ENCODE results near the gene TEAD1.
"Not testable (repeated sequence)": the region's sequence is repeated elsewhere in the genome, so short reads cannot be mapped to it uniquely, and the experiment has no call there.

TEAD1 gene

GRCh38 chr11:12871241-12871640 lies 197.0 kb downstream of the TEAD1 start:
- no peak for DNase-seq

- DNase-seq, result no peak
These were observed 197.6 kb downstream of the TEAD1 start for GRCh38 chr11:12871788-12872321.

- no peak for DNase-seq
These were observed 202.1 kb downstream of the TEAD1 start for GRCh38 chr11:12876340-12876739.

GRCh38 chr11:12876988-12877387 lies 202.8 kb downstream of the TEAD1 start:
- DNase-seq, result no peak

GRCh38 chr11:12877508-12877907 lies 203.3 kb downstream of the TEAD1 start:
- not testable (repeated sequence) for DNase-seq

- no peak for DNase-seq
These were observed 206.1 kb downstream of the TEAD1 start for GRCh38 chr11:12880327-12880726.

GRCh38 chr11:12882670-12883069 lies 208.4 kb downstream of the TEAD1 start:
- no peak for DNase-seq

- DNase-seq, result no peak
These were observed 210.6 kb downstream of the TEAD1 start for GRCh38 chr11:12884751-12885318.

- DNase-seq, result no peak
These were observed 211.6 kb downstream of the TEAD1 start for GRCh38 chr11:12885717-12886239.

GRCh38 chr11:12886508-12886907 lies 212.3 kb downstream of the TEAD1 start:
- DNase-seq, result no peak

GRCh38 chr11:12888525-12889158 lies 214.4 kb downstream of the TEAD1 start:
- peak; percentile 85 for DNase-seq

GRCh38 chr11:12889243-12889642 lies 215.0 kb downstream of the TEAD1 start:
- no peak for DNase-seq

GRCh38 chr11:12890476-12890875 lies 216.3 kb downstream of the TEAD1 start:
- DNase-seq, result no peak

- DNase-seq, result peak; percentile 75
These were observed 219.8 kb downstream of the TEAD1 start for GRCh38 chr11:12893787-12894672.

GRCh38 chr11:12897390-12897789 lies 223.2 kb downstream of the TEAD1 start:
- no peak for DNase-seq

- DNase-seq, result no peak
These were observed 223.6 kb downstream of the TEAD1 start for GRCh38 chr11:12897867-12898266.

GRCh38 chr11:12900496-12900895 lies 226.3 kb downstream of the TEAD1 start:
- DNase-seq, result no peak

- DNase-seq, result no peak
These were observed 227.1 kb downstream of the TEAD1 start for GRCh38 chr11:12901272-12901671.

GRCh38 chr11:12901874-12902481 lies 227.8 kb downstream of the TEAD1 start:
- no peak for DNase-seq

GRCh38 chr11:12902791-12903486 lies 228.7 kb downstream of the TEAD1 start:
- no peak for DNase-seq

GRCh38 chr11:12905435-12905834 lies 231.2 kb downstream of the TEAD1 start:
- DNase-seq, result no peak

- DNase-seq, result no peak
These were observed 232.3 kb downstream of the TEAD1 start for GRCh38 chr11:12906501-12906900.
